ENCODE results near the gene CYB5R4. TPM values are rescaled to one million over a fixed set of nuclear protein-coding genes. Genes with fewer than 3 reads are reported as not detected.

CYB5R4 gene
- total RNA-seq, 1 experiment from 2014 or later = 24.0 TPM

GRCh38 chr6:84003131-84003530, 143.6 kb downstream of the CYB5R4 start:
- H3K9me2 ChIP-seq (ENCODE audit: insufficient read depth) = no peaks in the 10 kb centered on the region
- TF ChIP-seq REST (IDR thresholded peaks at IDR 0.05; ENCODE audit: low read depth) = no peak
- no peak for TF ChIP-seq POLR2AphosphoS5 (IDR thresholded peaks at IDR 0.05; ENCODE audit: low read depth, low read length)
- TF ChIP-seq EZH2phosphoT487 (IDR thresholded peaks at IDR 0.05; ENCODE audit: borderline replicate concordance) = no peak
- TF ChIP-seq SRF (IDR thresholded peaks at IDR 0.05; ENCODE audit: low read depth) = no peak
- no peak for TF ChIP-seq POLR2A (IDR thresholded peaks at IDR 0.05; ENCODE audit: borderline replicate concordance, extremely low read depth, insufficient read depth, insufficient read length)
- TF ChIP-seq ZBTB33 (IDR thresholded peaks at IDR 0.05; ENCODE audit: extremely low read depth, insufficient replicate concordance, low read length) = no peak
- TF ChIP-seq SP1 (IDR thresholded peaks at IDR 0.05; ENCODE audit: low read depth) = no peak
- no peak for TF ChIP-seq YY1 (IDR thresholded peaks at IDR 0.05; ENCODE audit: extremely low read depth, insufficient replicate concordance, low read depth, low read length)
- TF ChIP-seq EGR1 (IDR thresholded peaks at IDR 0.05; ENCODE audit: low read depth) = no peak
- TF ChIP-seq CEBPB (IDR thresholded peaks at IDR 0.05; ENCODE audit: low read depth) = no peak
- no peak for TF ChIP-seq ZFX (IDR thresholded peaks at IDR 0.05)
- CTCF ChIA-PET = no interaction called here

More at GRCh38 chr6:84003131-84003530, 143.6 kb downstream of the CYB5R4 start:
- no peak overlapping the region for H2AFZ ChIP-seq (ENCODE audit: low read depth, low read length, poor library complexity, severe bottlenecking)
- intact Hi-C loops (cut with micrococcal nuclease) = no loop called here
- ChIA-PET POLR2A (no interaction called here), RAD21 (ENCODE audit: low non-redundant PET in 1 of 2, low total read pairs in 2 of 2, uncharacterized antibody in 2 of 2, unreplicated experiment in 2 of 2) (no interaction called here)
- no peaks in the 10 kb centered on the region for H4K20me1 ChIP-seq (ENCODE audit: insufficient read depth)
- DNase-seq (ENCODE audit: low read depth, low spot score) = no peak
- H3K27ac ChIP-seq (ENCODE audit: low read depth, low read length) = no peak overlapping the region
- no peak overlapping the region for H3K4me3 ChIP-seq (replicated peaks in 1 of 2; ENCODE audit: low read depth in 1 of 2, low read length in 2 of 2)
- H3K27me3 ChIP-seq (ENCODE audit: insufficient read depth, low read length) = no peaks in the 10 kb centered on the region
- no peak overlapping the region for H3K4me2 ChIP-seq (ENCODE audit: low read length)
- no peak overlapping the region for H3K9ac ChIP-seq (ENCODE audit: low read length)
- H3K4me1 ChIP-seq (ENCODE audit: control insufficient read depth in 1 of 2, insufficient read depth in 2 of 2, low read length in 2 of 2) = no peaks in the 10 kb centered on the region
- ATAC-seq = no peak
- BruUV-seq (replicated peaks) = no TSS peak
- no peaks in the 10 kb centered on the region for H3K9me3 ChIP-seq (ENCODE audit: control insufficient read depth in 1 of 2, insufficient read depth in 1 of 2, low read depth in 1 of 2, low read length in 2 of 2)
- H3K79me2 ChIP-seq (ENCODE audit: insufficient read depth, low read length) = no peaks in the 10 kb centered on the region
- H3K36me3 ChIP-seq (ENCODE audit: control insufficient read depth in 1 of 2, insufficient read depth in 2 of 2, low read length in 2 of 2) = no peaks in the 10 kb centered on the region

Measured in HCT116 (cell line).